ENCODE measurements around the gene F11R. TPM values are rescaled to one million over a fixed set of nuclear protein-coding genes. Genes with fewer than 3 reads are reported as not detected.
"Not testable (repeated sequence)": the region's sequence is repeated elsewhere in the genome, so short reads cannot be mapped to it uniquely, and the experiment has no call there.

F11R gene
- total RNA-seq, 2 experiments from 2014 or later, result 13.5 to 25.0 TPM

- intact Hi-C loops (cut with micrococcal nuclease; ENCODE audit: unreplicated experiment), result loop anchor here (2.0 to 10.0 kb wide), 3 partner anchors 173 to 335 kb away; no protein-coding TSS in a partner anchor
- H3K4me1 ChIP-seq (ENCODE audit: insufficient read depth, low read length, poor library complexity, severe bottlenecking), result no peaks in the 10 kb centered on the region
- H2AFZ ChIP-seq (ENCODE audit: low read length), result no peak overlapping the region
- no peak for TF ChIP-seq EZH2phosphoT487 (IDR thresholded peaks at IDR 0.05; ENCODE audit: borderline replicate concordance, low read depth, low read length)
- no peak for TF ChIP-seq CTCF (conservative IDR thresholded peaks at IDR 0.05; ENCODE audit: low read length)
- no peaks in the 10 kb centered on the region for H3K9me3 ChIP-seq (ENCODE audit: low read length)
- no peak overlapping the region for H3K4me2 ChIP-seq (ENCODE audit: low read length)
- no peak for DNase-seq (ENCODE audit: low spot score)
- no peaks in the 10 kb centered on the region for H3K36me3 ChIP-seq (ENCODE audit: insufficient read depth, low read length)
- H3K9me2 ChIP-seq (ENCODE audit: insufficient read depth, low read length), result no peaks in the 10 kb centered on the region
- BruUV-seq (replicated peaks), result no TSS peak
- H3K27ac ChIP-seq (ENCODE audit: low read depth, low read length, poor library complexity, severe bottlenecking), result no peak overlapping the region
- no peaks in the 10 kb centered on the region for H3K79me2 ChIP-seq (ENCODE audit: insufficient read depth, low read depth, low read length)
- ChIA-PET CTCF (ENCODE audit: unreplicated experiment) (no interaction called here), POLR2A (no interaction called here)
- no peaks in the 10 kb centered on the region for H4K20me1 ChIP-seq (ENCODE audit: insufficient read depth, low read length)
- no peak overlapping the region for H3K4me3 ChIP-seq (ENCODE audit: low read depth, low read length, poor library complexity, severe bottlenecking)
These were observed 71.1 kb downstream of the F11R start for GRCh38 chr1:160949881-160950280.

- H3K4me2 ChIP-seq (ENCODE audit: low read length); H3K9me2 ChIP-seq (ENCODE audit: insufficient read depth, low read length); H3K4me1 ChIP-seq (ENCODE audit: insufficient read depth, low read length, poor library complexity, severe bottlenecking); POLR2A ChIA-PET; BruUV-seq (replicated peaks); H3K9me3 ChIP-seq (ENCODE audit: low read length); intact Hi-C loops (cut with micrococcal nuclease; ENCODE audit: unreplicated experiment); H3K27ac ChIP-seq (ENCODE audit: low read depth, low read length, poor library complexity, severe bottlenecking); H3K4me3 ChIP-seq (ENCODE audit: low read depth, low read length, poor library complexity, severe bottlenecking); H4K20me1 ChIP-seq (ENCODE audit: insufficient read depth, low read length); H3K36me3 ChIP-seq (ENCODE audit: insufficient read depth, low read length); CTCF ChIA-PET (ENCODE audit: unreplicated experiment); H3K79me2 ChIP-seq (ENCODE audit: insufficient read depth, low read depth, low read length); H2AFZ ChIP-seq (ENCODE audit: low read length); DNase-seq (ENCODE audit: low spot score): not testable (repeated sequence)
These were observed 71.6 kb downstream of the F11R start for GRCh38 chr1:160949216-160949880.

- H3K79me2 ChIP-seq (ENCODE audit: insufficient read depth, low read depth, low read length); H3K36me3 ChIP-seq (ENCODE audit: insufficient read depth, low read length); H4K20me1 ChIP-seq (ENCODE audit: insufficient read depth, low read length); H3K4me2 ChIP-seq (ENCODE audit: low read length); CTCF ChIA-PET (ENCODE audit: unreplicated experiment); H3K9me2 ChIP-seq (ENCODE audit: insufficient read depth, low read length); H3K4me1 ChIP-seq (ENCODE audit: insufficient read depth, low read length, poor library complexity, severe bottlenecking); H3K27ac ChIP-seq (ENCODE audit: low read depth, low read length, poor library complexity, severe bottlenecking); intact Hi-C loops (cut with micrococcal nuclease; ENCODE audit: unreplicated experiment); DNase-seq (ENCODE audit: low spot score); H3K9me3 ChIP-seq (ENCODE audit: low read length); H3K4me3 ChIP-seq (ENCODE audit: low read depth, low read length, poor library complexity, severe bottlenecking); H2AFZ ChIP-seq (ENCODE audit: low read length); POLR2A ChIA-PET; BruUV-seq (replicated peaks): not testable (repeated sequence)
These were observed 73.7 kb downstream of the F11R start for GRCh38 chr1:160947174-160947759.

- H4K20me1 ChIP-seq (ENCODE audit: insufficient read depth, low read length); H3K9me2 ChIP-seq (ENCODE audit: insufficient read depth, low read length); H3K4me3 ChIP-seq (ENCODE audit: low read depth, low read length, poor library complexity, severe bottlenecking); BruUV-seq (replicated peaks); H3K4me2 ChIP-seq (ENCODE audit: low read length); H3K79me2 ChIP-seq (ENCODE audit: insufficient read depth, low read depth, low read length); H3K9me3 ChIP-seq (ENCODE audit: low read length); H3K4me1 ChIP-seq (ENCODE audit: insufficient read depth, low read length, poor library complexity, severe bottlenecking); CTCF ChIA-PET (ENCODE audit: unreplicated experiment); intact Hi-C loops (cut with micrococcal nuclease; ENCODE audit: unreplicated experiment); H3K36me3 ChIP-seq (ENCODE audit: insufficient read depth, low read length); H3K27ac ChIP-seq (ENCODE audit: low read depth, low read length, poor library complexity, severe bottlenecking); DNase-seq (ENCODE audit: low spot score); H2AFZ ChIP-seq (ENCODE audit: low read length): not testable (repeated sequence)
- POLR2A ChIA-PET, result interaction anchor here (0.6 kb wide), 2 partner anchors 52 to 140 kb away, joined by 3 to 4 read pairs; no protein-coding TSS in a partner anchor
These were observed 75.1 kb downstream of the F11R start for GRCh38 chr1:160945881-160946280.

Small RNAs within 50 kb of the gene (small RNA-seq; reads per million reads assigned to genes)
- not detected for gene AL591806.2

Other genes starting within 250 kb of the F11R start
- 23.7 and 28.4 TPM in 2 replicates for gene LY9, start 225.0 kb downstream of the F11R start, total RNA-seq (2014; rRNA removed; shearing (Covaris generic))
- 40.2 and 42.8 TPM in 2 replicates for gene LY9, start 225.0 kb downstream of the F11R start, total RNA-seq (2022)
- gene CD244, start 158.3 kb downstream of the F11R start, total RNA-seq (2014; rRNA removed; shearing (Covaris generic)), result not detected in 2 replicates
- not detected in 2 replicates for gene CD244, start 158.3 kb downstream of the F11R start, total RNA-seq (2022)
- gene ITLN1, start 136.0 kb downstream of the F11R start, total RNA-seq (2014; rRNA removed; shearing (Covaris generic)), result not detected in 2 replicates
- not detected in 2 replicates for gene ITLN1, start 136.0 kb downstream of the F11R start, total RNA-seq (2022)
- gene ITLN2, start 66.3 kb downstream of the F11R start, total RNA-seq (2014; rRNA removed; shearing (Covaris generic)), result not detected in 2 replicates
- not detected in 2 replicates for gene ITLN2, start 66.3 kb downstream of the F11R start, total RNA-seq (2022)
- 164 and 206 TPM in 2 replicates for gene TSTD1, start 17.8 kb upstream of the F11R start, total RNA-seq (2014; rRNA removed; shearing (Covaris generic))
- gene TSTD1, start 17.8 kb upstream of the F11R start, total RNA-seq (2022), result 73.4 and 89.2 TPM in 2 replicates
- 83.1 and 97.5 TPM in 2 replicates for gene USF1, start 24.8 kb upstream of the F11R start, total RNA-seq (2014; rRNA removed; shearing (Covaris generic))
- gene USF1, start 24.8 kb upstream of the F11R start, total RNA-seq (2022), result 57.6 and 60.9 TPM in 2 replicates
- gene ARHGAP30, start 48.7 kb upstream of the F11R start, total RNA-seq (2014; rRNA removed; shearing (Covaris generic)), result 56.2 and 62.9 TPM in 2 replicates
- 86.7 and 101 TPM in 2 replicates for gene ARHGAP30, start 48.7 kb upstream of the F11R start, total RNA-seq (2022)
- not detected in 2 replicates for gene NECTIN4, start 68.4 kb upstream of the F11R start, total RNA-seq (2014; rRNA removed; shearing (Covaris generic))
- not detected in 2 replicates for gene NECTIN4, start 68.4 kb upstream of the F11R start, total RNA-seq (2022)
- gene KLHDC9, start 77.2 kb upstream of the F11R start, total RNA-seq (2014; rRNA removed; shearing (Covaris generic)), result 0.95 and 2.7 TPM in 2 replicates
- gene KLHDC9, start 77.2 kb upstream of the F11R start, total RNA-seq (2022), result 1.3 and 3.0 TPM in 2 replicates
- gene PFDN2, start 96.9 kb upstream of the F11R start, total RNA-seq (2014; rRNA removed; shearing (Covaris generic)), result 52.7 and 55.6 TPM in 2 replicates
- gene PFDN2, start 96.9 kb upstream of the F11R start, total RNA-seq (2022), result 79.5 and 95.3 TPM in 2 replicates
- 30.2 and 42.7 TPM in 2 replicates for gene NIT1, start 97.0 kb upstream of the F11R start, total RNA-seq (2014; rRNA removed; shearing (Covaris generic))
- 46.5 and 53.1 TPM in 2 replicates for gene NIT1, start 97.0 kb upstream of the F11R start, total RNA-seq (2022)
- gene DEDD, start 111.5 kb upstream of the F11R start, total RNA-seq (2014; rRNA removed; shearing (Covaris generic)), result 21.1 and 28.5 TPM in 2 replicates
- 36.9 and 41.9 TPM in 2 replicates for gene DEDD, start 111.5 kb upstream of the F11R start, total RNA-seq (2022)
- gene UFC1, start 132.8 kb upstream of the F11R start, total RNA-seq (2014; rRNA removed; shearing (Covaris generic)), result 61.2 and 87.7 TPM in 2 replicates
- gene UFC1, start 132.8 kb upstream of the F11R start, total RNA-seq (2022), result 79.4 and 80.9 TPM in 2 replicates
- 18.4 and 19.6 TPM in 2 replicates for gene USP21, start 138.3 kb upstream of the F11R start, total RNA-seq (2014; rRNA removed; shearing (Covaris generic))
- gene USP21, start 138.3 kb upstream of the F11R start, total RNA-seq (2022), result 29.5 and 34.0 TPM in 2 replicates
- 40.1 and 42.0 TPM in 2 replicates for gene PPOX, start 145.3 kb upstream of the F11R start, total RNA-seq (2014; rRNA removed; shearing (Covaris generic))
- gene PPOX, start 145.3 kb upstream of the F11R start, total RNA-seq (2022), result 45.5 and 53.2 TPM in 2 replicates
- 36.2 and 39.1 TPM in 2 replicates for gene B4GALT3, start 156.4 kb upstream of the F11R start, total RNA-seq (2014; rRNA removed; shearing (Covaris generic))
- 41.7 and 49.8 TPM in 2 replicates for gene B4GALT3, start 156.4 kb upstream of the F11R start, total RNA-seq (2022)
- 0.03 TPM in 2 replicates for gene ADAMTS4, start 177.9 kb upstream of the F11R start, total RNA-seq (2014; rRNA removed; shearing (Covaris generic))
- 0.07 and 0.15 TPM in 2 replicates for gene ADAMTS4, start 177.9 kb upstream of the F11R start, total RNA-seq (2022)
- gene NDUFS2, start 181.2 kb upstream of the F11R start, total RNA-seq (2014; rRNA removed; shearing (Covaris generic)), result 62.9 and 76.4 TPM in 2 replicates
- 72.1 and 73.4 TPM in 2 replicates for gene NDUFS2, start 181.2 kb upstream of the F11R start, total RNA-seq (2022)
- gene FCER1G, start 194.1 kb upstream of the F11R start, total RNA-seq (2014; rRNA removed; shearing (Covaris generic)), result 3.2 TPM in 1 of 2 replicates, not detected in the other
- gene FCER1G, start 194.1 kb upstream of the F11R start, total RNA-seq (2022), result 0.88 and 1.2 TPM in 2 replicates
- not detected in 2 replicates for gene APOA2, start 202.5 kb upstream of the F11R start, total RNA-seq (2014; rRNA removed; shearing (Covaris generic))
- gene APOA2, start 202.5 kb upstream of the F11R start, total RNA-seq (2022), result not detected in 2 replicates
- 8.3 and 11.0 TPM in 2 replicates for gene TOMM40L, start 204.9 kb upstream of the F11R start, total RNA-seq (2014; rRNA removed; shearing (Covaris generic))
- gene TOMM40L, start 204.9 kb upstream of the F11R start, total RNA-seq (2022), result 16.0 and 20.1 TPM in 2 replicates
- gene NR1I3, start 217.1 kb upstream of the F11R start, total RNA-seq (2014; rRNA removed; shearing (Covaris generic)), result not detected in 2 replicates
- gene NR1I3, start 217.1 kb upstream of the F11R start, total RNA-seq (2022), result not detected in 2 replicates
- not detected in 2 replicates for gene PCP4L1, start 237.6 kb upstream of the F11R start, total RNA-seq (2014; rRNA removed; shearing (Covaris generic))
- not detected in 2 replicates for gene PCP4L1, start 237.6 kb upstream of the F11R start, total RNA-seq (2022)

Measured in OCI-LY7 (cell line).